Measurements from ENCODE around the gene PDIK1L. TPM values are rescaled to one million over a fixed set of nuclear protein-coding genes. Genes with fewer than 3 reads are reported as not detected.

The PDIK1L gene
- total and polyA plus RNA-seq, 9 of the 15 experiments (the other 6 are each of a cell fraction or from before 2014, with no cell fraction given), result 12.8 to 30.2 (median 21.5) TPM

DNA sequence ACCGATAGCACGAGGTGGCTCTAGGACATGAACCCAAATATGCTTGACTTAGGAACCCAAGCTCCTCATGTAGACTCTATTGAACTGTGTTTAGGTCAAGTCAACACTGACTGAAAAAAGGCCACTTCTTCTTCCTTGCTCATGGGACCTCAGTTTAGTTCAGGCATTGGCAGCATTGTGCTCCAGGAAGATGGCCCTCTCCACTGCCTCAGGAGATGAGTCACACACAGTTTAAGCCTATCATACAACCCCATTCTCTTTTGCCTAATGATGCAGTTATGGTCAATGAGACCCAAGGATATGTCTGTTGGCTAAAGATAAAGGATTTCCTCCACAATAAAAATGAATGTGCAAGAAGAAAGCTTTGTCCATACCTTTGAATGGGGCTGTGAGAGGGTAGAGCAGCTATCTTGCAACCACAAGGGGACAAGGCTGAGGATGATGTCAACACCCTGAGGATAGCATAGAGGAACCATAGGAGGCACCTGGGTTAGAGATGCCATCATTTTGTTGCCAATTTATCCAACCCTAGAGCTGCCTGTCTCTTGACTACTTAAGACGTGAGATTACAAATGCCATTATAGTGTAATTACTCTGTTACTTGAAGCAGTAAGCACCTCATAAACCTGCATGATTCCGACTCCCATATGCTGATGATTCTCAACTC, 41.2 kb upstream of the PDIK1L start (continued):
- TF ChIP-seq, protein P1, sequence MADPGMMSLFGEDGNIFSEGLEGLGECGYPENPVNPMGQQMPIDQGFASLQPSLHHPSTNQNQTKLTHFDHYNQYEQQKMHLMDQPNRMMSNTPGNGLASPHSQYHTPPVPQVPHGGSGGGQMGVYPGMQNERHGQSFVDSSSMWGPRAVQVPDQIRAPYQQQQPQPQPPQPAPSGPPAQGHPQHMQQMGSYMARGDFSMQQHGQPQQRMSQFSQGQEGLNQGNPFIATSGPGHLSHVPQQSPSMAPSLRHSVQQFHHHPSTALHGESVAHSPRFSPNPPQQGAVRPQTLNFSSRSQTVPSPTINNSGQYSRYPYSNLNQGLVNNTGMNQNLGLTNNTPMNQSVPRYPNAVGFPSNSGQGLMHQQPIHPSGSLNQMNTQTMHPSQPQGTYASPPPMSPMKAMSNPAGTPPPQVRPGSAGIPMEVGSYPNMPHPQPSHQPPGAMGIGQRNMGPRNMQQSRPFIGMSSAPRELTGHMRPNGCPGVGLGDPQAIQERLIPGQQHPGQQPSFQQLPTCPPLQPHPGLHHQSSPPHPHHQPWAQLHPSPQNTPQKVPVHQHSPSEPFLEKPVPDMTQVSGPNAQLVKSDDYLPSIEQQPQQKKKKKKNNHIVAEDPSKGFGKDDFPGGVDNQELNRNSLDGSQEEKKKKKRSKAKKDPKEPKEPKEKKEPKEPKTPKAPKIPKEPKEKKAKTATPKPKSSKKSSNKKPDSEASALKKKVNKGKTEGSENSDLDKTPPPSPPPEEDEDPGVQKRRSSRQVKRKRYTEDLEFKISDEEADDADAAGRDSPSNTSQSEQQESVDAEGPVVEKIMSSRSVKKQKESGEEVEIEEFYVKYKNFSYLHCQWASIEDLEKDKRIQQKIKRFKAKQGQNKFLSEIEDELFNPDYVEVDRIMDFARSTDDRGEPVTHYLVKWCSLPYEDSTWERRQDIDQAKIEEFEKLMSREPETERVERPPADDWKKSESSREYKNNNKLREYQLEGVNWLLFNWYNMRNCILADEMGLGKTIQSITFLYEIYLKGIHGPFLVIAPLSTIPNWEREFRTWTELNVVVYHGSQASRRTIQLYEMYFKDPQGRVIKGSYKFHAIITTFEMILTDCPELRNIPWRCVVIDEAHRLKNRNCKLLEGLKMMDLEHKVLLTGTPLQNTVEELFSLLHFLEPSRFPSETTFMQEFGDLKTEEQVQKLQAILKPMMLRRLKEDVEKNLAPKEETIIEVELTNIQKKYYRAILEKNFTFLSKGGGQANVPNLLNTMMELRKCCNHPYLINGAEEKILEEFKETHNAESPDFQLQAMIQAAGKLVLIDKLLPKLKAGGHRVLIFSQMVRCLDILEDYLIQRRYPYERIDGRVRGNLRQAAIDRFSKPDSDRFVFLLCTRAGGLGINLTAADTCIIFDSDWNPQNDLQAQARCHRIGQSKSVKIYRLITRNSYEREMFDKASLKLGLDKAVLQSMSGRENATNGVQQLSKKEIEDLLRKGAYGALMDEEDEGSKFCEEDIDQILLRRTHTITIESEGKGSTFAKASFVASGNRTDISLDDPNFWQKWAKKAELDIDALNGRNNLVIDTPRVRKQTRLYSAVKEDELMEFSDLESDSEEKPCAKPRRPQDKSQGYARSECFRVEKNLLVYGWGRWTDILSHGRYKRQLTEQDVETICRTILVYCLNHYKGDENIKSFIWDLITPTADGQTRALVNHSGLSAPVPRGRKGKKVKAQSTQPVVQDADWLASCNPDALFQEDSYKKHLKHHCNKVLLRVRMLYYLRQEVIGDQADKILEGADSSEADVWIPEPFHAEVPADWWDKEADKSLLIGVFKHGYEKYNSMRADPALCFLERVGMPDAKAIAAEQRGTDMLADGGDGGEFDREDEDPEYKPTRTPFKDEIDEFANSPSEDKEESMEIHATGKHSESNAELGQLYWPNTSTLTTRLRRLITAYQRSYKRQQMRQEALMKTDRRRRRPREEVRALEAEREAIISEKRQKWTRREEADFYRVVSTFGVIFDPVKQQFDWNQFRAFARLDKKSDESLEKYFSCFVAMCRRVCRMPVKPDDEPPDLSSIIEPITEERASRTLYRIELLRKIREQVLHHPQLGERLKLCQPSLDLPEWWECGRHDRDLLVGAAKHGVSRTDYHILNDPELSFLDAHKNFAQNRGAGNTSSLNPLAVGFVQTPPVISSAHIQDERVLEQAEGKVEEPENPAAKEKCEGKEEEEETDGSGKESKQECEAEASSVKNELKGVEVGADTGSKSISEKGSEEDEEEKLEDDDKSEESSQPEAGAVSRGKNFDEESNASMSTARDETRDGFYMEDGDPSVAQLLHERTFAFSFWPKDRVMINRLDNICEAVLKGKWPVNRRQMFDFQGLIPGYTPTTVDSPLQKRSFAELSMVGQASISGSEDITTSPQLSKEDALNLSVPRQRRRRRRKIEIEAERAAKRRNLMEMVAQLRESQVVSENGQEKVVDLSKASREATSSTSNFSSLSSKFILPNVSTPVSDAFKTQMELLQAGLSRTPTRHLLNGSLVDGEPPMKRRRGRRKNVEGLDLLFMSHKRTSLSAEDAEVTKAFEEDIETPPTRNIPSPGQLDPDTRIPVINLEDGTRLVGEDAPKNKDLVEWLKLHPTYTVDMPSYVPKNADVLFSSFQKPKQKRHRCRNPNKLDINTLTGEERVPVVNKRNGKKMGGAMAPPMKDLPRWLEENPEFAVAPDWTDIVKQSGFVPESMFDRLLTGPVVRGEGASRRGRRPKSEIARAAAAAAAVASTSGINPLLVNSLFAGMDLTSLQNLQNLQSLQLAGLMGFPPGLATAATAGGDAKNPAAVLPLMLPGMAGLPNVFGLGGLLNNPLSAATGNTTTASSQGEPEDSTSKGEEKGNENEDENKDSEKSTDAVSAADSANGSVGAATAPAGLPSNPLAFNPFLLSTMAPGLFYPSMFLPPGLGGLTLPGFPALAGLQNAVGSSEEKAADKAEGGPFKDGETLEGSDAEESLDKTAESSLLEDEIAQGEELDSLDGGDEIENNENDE (IDR thresholded peaks at IDR 0.05; ENCODE audit: low read depth, low read length), result no peak
- TF ChIP-seq NCOA6 (IDR thresholded peaks at IDR 0.05) (no peak), NR2C1 (IDR thresholded peaks at IDR 0.05) (peak; percentile 33; the same call in 1 of the 2 replicates), NR2C1 (tag; IDR thresholded peaks at IDR 0.05) (peak; percentile 59; the same call in 1 of the 2 replicates), ZNF778 (CRISPR knock-in tag; IDR thresholded peaks at IDR 0.05) (no peak), NFIX (CRISPR knock-in tag; IDR thresholded peaks at IDR 0.05; ENCODE audit: low read depth) (no peak), ZNF23 (CRISPR knock-in tag; IDR thresholded peaks at IDR 0.05) (no peak), STAT5A (IDR thresholded peaks at IDR 0.05; ENCODE audit: borderline replicate concordance, low read length) (peak; percentile 96), ZNF274 (IDR thresholded peaks at IDR 0.05; ENCODE audit: borderline replicate concordance, low read depth, low read length) (peak; percentile 71; the same call in 1 of the 2 replicates), KAT2B (IDR thresholded peaks at IDR 0.05; ENCODE audit: low read depth, low read length) (no peak)
- TF ChIP-seq, protein P2, sequence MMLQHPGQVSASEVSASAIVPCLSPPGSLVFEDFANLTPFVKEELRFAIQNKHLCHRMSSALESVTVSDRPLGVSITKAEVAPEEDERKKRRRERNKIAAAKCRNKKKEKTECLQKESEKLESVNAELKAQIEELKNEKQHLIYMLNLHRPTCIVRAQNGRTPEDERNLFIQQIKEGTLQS (IDR thresholded peaks at IDR 0.05), result peak; percentile 99
- TF ChIP-seq, protein P2 (CRISPR knock-in tag; conservative IDR thresholded peaks at IDR 0.05), result peak; percentile 99
